Activated naive CD4-positive, alpha-beta T cell treated with Interleukin-2 at 50 U/mL for 16 hours (primary cell): ENCODE measurements around the gene CUL2.
"Not testable (repeated sequence)": the region's sequence is repeated elsewhere in the genome, so short reads cannot be mapped to it uniquely, and the experiment has no call there.

Source experiments
- DNase-seq: peaks from one replicate; pipeline ENCODE4 v3.0.0-alpha.2; 2020

CUL2 gene

GRCh38 chr10:35015843-35016408 lies 74.2 kb downstream of the CUL2 start:
- DNase-seq, result no peak

- no peak for DNase-seq
These were observed 77.4 kb downstream of the CUL2 start for GRCh38 chr10:35012781-35013180.

GRCh38 chr10:35011771-35012191 lies 78.4 kb downstream of the CUL2 start:
- DNase-seq, result no peak

- DNase-seq, result no peak
These were observed 82.3 kb downstream of the CUL2 start for GRCh38 chr10:35007858-35008301.

GRCh38 chr10:35006836-35007235 lies 83.3 kb downstream of the CUL2 start:
- no peak for DNase-seq

GRCh38 chr10:35005868-35006267 lies 84.3 kb downstream of the CUL2 start:
- no peak for DNase-seq

GRCh38 chr10:35004651-35005050 lies 85.5 kb downstream of the CUL2 start:
- DNase-seq, result no peak

GRCh38 chr10:35003906-35004305 lies 86.2 kb downstream of the CUL2 start:
- DNase-seq, result no peak

GRCh38 chr10:35000936-35001335 lies 89.2 kb downstream of the CUL2 start:
- DNase-seq, result no peak

GRCh38 chr10:34999532-34999931 lies 90.6 kb downstream of the CUL2 start:
- DNase-seq, result no peak

GRCh38 chr10:34998940-34999339 lies 91.2 kb downstream of the CUL2 start:
- no peak for DNase-seq

- no peak for DNase-seq
These were observed 93.3 kb downstream of the CUL2 start for GRCh38 chr10:34996843-34997242.

- no peak for DNase-seq
These were observed 94.2 kb downstream of the CUL2 start for GRCh38 chr10:34995925-34996324.

GRCh38 chr10:34994565-34995142 lies 95.5 kb downstream of the CUL2 start:
- DNase-seq, result peak; percentile 35

- no peak for DNase-seq
These were observed 96.4 kb downstream of the CUL2 start for GRCh38 chr10:34993782-34994181.

- not testable (repeated sequence) for DNase-seq
These were observed 99.0 kb downstream of the CUL2 start for GRCh38 chr10:34991117-34991516.

- no peak for DNase-seq
These were observed 101.6 kb downstream of the CUL2 start for GRCh38 chr10:34988397-34989067.

- no peak for DNase-seq
These were observed 104.3 kb downstream of the CUL2 start for GRCh38 chr10:34985823-34986222.

- no peak for DNase-seq
These were observed 105.0 kb downstream of the CUL2 start for GRCh38 chr10:34985146-34985545.

GRCh38 chr10:34981844-34982243 lies 108.3 kb downstream of the CUL2 start:
- DNase-seq, result no peak

GRCh38 chr10:34979938-34980337 lies 110.2 kb downstream of the CUL2 start:
- no peak for DNase-seq

- DNase-seq, result no peak
These were observed 112.1 kb downstream of the CUL2 start for GRCh38 chr10:34978080-34978479.

GRCh38 chr10:34976380-34976910 lies 113.7 kb downstream of the CUL2 start:
- DNase-seq, result not testable (repeated sequence)
